Measurements from ENCODE around the gene AFAP1L1.
A peak's percentile ranks its signal among the peaks of the same experiment; 100 is the strongest.

The AFAP1L1 gene

DNA sequence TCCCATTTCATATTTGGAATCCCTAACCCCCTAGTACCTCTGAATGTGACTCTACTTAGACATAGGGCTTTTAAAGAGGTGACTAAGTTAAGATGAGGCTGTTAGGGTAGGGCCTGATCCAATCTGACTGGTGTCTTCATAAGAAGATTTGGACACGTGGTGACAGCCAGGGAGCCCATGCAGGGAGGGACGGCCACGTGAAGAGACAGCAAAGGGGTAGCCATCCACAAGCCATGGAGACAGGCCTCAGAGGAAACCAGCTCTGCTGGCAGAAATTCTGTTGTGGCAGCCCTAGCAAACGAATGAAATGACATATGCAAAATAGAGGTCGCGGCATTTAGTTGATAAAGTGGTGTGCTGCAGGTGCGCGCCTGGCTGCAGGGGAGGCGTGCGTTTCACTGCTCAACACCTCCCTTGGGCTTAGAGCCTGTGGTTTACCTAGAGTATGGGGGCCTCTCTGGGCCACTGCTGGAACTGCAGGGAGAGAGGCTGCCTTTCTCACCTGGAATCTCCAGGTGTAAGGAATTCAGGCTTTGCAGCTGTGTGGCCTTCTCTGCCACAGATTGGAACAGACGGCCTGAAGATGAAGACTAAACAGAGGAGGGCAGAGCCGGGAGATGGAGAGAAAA lies 7.1 kb upstream of the AFAP1L1 start:
- Mint-ChIP-seq H3K4me3 (no peak overlapping the region), H3K36me3 (ENCODE audit: low read depth) (no peaks in the 10 kb centered on the region), H3K4me1 (peaks cover 5% of the 10 kb centered on the region), H3K27ac (no peak overlapping the region), H3K27me3 (ENCODE audit: low read depth, poor library complexity) (peaks cover 67% of the 10 kb centered on the region), H3K9me3 (peaks cover 16% of the 10 kb centered on the region)
- TF ChIP-seq, protein P1, sequence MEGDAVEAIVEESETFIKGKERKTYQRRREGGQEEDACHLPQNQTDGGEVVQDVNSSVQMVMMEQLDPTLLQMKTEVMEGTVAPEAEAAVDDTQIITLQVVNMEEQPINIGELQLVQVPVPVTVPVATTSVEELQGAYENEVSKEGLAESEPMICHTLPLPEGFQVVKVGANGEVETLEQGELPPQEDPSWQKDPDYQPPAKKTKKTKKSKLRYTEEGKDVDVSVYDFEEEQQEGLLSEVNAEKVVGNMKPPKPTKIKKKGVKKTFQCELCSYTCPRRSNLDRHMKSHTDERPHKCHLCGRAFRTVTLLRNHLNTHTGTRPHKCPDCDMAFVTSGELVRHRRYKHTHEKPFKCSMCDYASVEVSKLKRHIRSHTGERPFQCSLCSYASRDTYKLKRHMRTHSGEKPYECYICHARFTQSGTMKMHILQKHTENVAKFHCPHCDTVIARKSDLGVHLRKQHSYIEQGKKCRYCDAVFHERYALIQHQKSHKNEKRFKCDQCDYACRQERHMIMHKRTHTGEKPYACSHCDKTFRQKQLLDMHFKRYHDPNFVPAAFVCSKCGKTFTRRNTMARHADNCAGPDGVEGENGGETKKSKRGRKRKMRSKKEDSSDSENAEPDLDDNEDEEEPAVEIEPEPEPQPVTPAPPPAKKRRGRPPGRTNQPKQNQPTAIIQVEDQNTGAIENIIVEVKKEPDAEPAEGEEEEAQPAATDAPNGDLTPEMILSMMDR (IDR thresholded peaks at IDR 0.05) = peak; percentile 58
- peak; percentile 29 for DNase-seq

DNA sequence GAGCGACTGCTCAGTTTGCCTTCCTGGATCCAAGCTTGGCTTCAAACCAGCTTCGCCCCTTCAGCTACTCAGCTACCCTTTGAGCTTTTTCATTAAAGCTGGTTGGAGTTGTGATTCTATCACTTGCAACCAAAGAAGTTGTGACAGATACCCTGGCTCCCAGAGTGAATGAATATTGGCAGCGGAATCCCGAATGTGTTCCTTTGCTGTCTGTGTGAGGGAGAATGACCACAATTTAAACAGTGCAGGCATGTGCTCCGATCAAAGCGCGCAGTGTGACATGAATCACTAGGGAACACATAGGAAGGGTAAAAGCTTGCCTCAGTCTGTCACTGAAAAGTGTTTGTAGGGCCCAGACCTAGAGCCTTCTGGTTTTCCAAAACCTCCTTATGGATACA lies 6.6 kb upstream of the AFAP1L1 start:
- DNase-seq = no peak
- no peaks in the 10 kb centered on the region for H3K36me3 Mint-ChIP-seq (ENCODE audit: low read depth)
- no peak overlapping the region for H3K4me3 Mint-ChIP-seq
- peaks cover 16% of the 10 kb centered on the region for H3K9me3 Mint-ChIP-seq
- peaks cover 64% of the 10 kb centered on the region for H3K27me3 Mint-ChIP-seq (ENCODE audit: low read depth, poor library complexity)
- H3K4me1 Mint-ChIP-seq = peaks cover 5% of the 10 kb centered on the region
- H3K27ac Mint-ChIP-seq = no peak overlapping the region
- TF ChIP-seq, protein P1 (IDR thresholded peaks at IDR 0.05) = no peak

DNA sequence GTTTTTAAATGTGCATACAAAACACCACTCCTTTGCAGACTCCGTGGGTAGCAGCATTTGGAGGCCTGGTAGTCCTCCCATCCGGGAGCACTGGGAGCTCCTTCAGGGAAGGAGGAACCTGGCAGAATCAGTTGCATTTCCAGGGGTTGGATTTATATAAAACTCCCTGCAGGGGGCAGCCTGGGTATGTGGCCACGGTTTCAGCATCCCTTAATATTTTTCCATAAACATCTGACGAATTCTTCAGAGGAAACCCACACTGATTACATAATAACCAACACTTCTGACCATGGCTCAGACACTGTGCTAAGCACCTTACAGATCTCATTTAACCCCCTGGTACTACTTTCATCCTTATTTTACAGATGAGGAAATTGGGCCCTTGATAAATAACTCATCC lies 6.1 kb upstream of the AFAP1L1 start:
- no peak for DNase-seq
- Mint-ChIP-seq H3K36me3 (ENCODE audit: low read depth) (no peaks in the 10 kb centered on the region), H3K4me3 (no peak overlapping the region), H3K4me1 (peaks cover 5% of the 10 kb centered on the region), H3K27me3 (ENCODE audit: low read depth, poor library complexity) (peaks cover 67% of the 10 kb centered on the region), H3K9me3 (peaks cover 16% of the 10 kb centered on the region), H3K27ac (no peak overlapping the region)
- TF ChIP-seq, protein P1 (IDR thresholded peaks at IDR 0.05) = no peak

DNA sequence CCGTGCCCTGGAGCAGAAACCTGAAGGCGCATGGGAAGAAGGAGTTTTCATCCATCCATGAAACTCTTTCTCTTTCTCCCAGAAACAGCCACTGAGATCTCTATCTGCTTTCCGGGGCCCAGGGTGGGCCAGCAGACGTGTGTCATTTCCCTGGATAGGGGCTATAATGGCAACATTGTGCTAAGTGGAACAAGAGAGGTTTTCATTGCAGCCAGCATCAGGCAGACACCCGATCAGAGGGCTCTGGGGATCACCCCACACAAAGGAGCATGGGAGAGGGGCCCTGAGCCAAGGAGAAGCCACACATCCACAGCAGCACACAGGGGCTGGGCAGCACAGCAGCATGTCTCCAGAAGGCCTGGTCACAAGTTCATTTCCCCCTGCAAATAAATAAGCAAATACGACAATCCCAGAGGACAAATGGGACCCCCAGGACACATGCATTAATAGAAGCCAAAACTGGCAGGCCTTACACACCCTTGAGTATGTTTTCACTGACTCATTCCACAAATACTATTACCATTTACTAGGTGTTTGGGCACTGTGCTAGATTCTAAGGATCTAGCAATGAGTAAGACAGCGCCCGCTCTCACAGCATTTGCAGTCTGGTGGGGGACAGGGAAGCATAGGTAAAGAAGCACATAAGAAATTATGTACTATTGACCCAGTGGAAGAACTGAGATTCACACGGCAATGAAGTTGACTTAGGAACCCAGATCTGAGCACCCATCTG lies 4.3 kb upstream of the AFAP1L1 start:
- Mint-ChIP-seq H3K4me3 (no peak overlapping the region), H3K9me3 (peaks cover 16% of the 10 kb centered on the region), H3K36me3 (ENCODE audit: low read depth) (no peaks in the 10 kb centered on the region), H3K27ac (no peak overlapping the region), H3K27me3 (ENCODE audit: low read depth, poor library complexity) (peaks cover 67% of the 10 kb centered on the region), H3K4me1 (peaks cover 10% of the 10 kb centered on the region)
- TF ChIP-seq, protein P1 (IDR thresholded peaks at IDR 0.05) = no peak
- no peak for DNase-seq

DNA sequence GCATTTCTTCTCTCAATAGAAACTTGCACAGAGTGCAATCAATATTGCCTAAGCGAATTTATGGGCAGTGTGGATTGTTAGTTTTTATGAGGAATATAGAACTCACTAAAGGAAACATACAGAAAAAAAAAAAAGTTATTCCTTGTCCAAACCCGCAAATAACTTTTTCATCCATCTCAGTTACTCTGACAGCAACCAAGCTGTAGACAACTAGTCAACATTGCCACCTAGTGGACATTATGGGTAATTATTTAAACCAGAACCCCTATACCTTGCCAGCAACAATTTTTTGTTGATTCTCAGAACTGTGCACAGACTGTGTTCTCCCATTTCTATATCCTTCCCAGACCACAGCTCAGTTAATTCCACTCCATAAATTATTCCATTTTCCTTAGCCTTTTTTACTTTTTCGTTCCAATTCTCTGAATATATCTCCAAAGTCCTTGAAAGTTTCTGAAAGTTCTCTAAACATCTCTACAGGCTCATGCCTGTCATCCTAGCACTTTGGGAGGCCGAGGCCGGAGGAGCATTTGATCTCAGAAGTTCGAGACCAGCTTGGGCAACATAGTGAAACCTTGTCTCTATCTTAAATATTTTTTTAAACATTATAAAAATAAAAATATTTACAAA lies 2.6 kb upstream of the AFAP1L1 start:
- no peak overlapping the region for H3K27ac Mint-ChIP-seq

More for the DNA sequence above, 2.6 kb upstream of the AFAP1L1 start:
- H3K9me3 Mint-ChIP-seq = peaks cover 16% of the 10 kb centered on the region
- H3K27me3 Mint-ChIP-seq (ENCODE audit: low read depth, poor library complexity) = peaks cover 68% of the 10 kb centered on the region
- H3K36me3 Mint-ChIP-seq (ENCODE audit: low read depth) = no peaks in the 10 kb centered on the region
- TF ChIP-seq, protein P1 (IDR thresholded peaks at IDR 0.05) = peak; percentile 81
- H3K4me3 Mint-ChIP-seq = no peak overlapping the region
- DNase-seq = no peak
- peaks cover 25% of the 10 kb centered on the region for H3K4me1 Mint-ChIP-seq

Data from nephron progenitor cell (in vitro differentiated cells).